ENCODE results near the gene SPHK1.
"Not testable (repeated sequence)": the region's sequence is repeated elsewhere in the genome, so short reads cannot be mapped to it uniquely, and the experiment has no call there.

Gene SPHK1

GRCh38 chr17:76359776-76360175 is 24.6 kb upstream of the SPHK1 start:
- DNase-seq; in situ Hi-C loops (cut with HindIII; ENCODE audit: low pct_ligation_motif_present, low pct_unique_long_range_greater_than_20kb, low sequenced_read_pairs): not testable (repeated sequence)

DNA sequence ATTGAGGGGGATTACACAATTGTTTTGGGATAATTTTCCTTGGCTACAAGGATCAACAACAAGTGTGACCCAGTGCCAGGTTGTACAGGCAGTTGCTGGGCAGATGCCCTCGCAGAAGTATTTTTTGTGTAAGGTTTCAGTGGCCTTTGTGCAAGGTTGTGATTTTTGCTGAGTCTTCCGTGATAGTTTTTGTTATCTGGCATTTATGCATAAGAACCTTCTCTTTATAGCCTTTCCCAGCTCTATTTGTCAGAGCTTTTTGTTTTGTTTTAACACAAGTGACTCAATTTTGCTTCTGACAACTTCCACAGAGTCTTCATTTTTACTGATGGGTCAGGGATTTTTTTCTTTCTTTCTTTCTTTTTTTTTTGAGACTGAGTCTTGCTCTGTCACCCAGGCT is 23.9 kb upstream of the SPHK1 start:
- DNase-seq, result no peak
- in situ Hi-C loops (cut with HindIII; ENCODE audit: low pct_ligation_motif_present, low pct_unique_long_range_greater_than_20kb, low sequenced_read_pairs), result no loop called here

DNA sequence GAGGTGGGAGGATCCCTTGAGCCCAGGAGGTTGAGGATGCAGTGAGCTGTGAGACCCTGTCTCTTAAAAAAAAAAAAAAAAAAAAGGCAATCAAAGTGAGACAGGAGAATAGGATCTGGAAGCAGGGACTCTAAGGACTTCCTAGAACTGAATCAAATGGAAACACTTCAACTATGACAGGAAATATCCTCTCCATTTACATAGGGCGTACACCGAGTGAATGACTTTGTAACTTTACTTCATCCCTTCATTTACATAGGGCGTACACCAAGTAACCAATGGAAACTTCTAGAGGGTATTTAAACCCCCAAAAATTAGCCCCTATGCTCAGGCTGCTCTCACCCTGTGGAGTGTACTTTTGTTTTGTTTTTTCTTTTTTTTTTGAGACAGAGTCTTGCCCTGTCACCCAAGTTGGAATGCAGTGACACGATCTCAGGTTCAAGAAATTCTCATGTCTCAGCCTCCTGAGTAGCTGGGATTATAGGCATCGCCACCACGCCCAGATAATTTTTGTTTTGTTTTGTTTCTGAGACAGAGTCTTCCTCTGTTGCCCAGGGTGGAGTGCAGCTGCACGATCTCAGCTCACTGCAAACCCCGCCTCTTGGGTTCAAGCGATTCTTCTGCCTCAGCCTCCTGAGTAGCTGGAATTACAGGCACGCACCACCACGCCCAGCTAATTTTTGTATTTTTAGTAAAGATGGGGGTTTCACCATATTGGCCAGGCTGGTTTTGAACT is 21.1 kb upstream of the SPHK1 start:
- in situ Hi-C loops (cut with HindIII; ENCODE audit: low pct_ligation_motif_present, low pct_unique_long_range_greater_than_20kb, low sequenced_read_pairs), result no loop called here
- no peak for DNase-seq

GRCh38 chr17:76365256-76365903 is 19.0 kb upstream of the SPHK1 start:
- no peak for DNase-seq
- in situ Hi-C loops (cut with HindIII; ENCODE audit: low pct_ligation_motif_present, low pct_unique_long_range_greater_than_20kb, low sequenced_read_pairs), result no loop called here

GRCh38 chr17:76366247-76366646 is 18.2 kb upstream of the SPHK1 start:
- no peak for DNase-seq
- in situ Hi-C loops (cut with HindIII; ENCODE audit: low pct_ligation_motif_present, low pct_unique_long_range_greater_than_20kb, low sequenced_read_pairs), result no loop called here

GRCh38 chr17:76367642-76368041 is 16.8 kb upstream of the SPHK1 start:
- no peak for DNase-seq
- in situ Hi-C loops (cut with HindIII; ENCODE audit: low pct_ligation_motif_present, low pct_unique_long_range_greater_than_20kb, low sequenced_read_pairs), result no loop called here

DNA sequence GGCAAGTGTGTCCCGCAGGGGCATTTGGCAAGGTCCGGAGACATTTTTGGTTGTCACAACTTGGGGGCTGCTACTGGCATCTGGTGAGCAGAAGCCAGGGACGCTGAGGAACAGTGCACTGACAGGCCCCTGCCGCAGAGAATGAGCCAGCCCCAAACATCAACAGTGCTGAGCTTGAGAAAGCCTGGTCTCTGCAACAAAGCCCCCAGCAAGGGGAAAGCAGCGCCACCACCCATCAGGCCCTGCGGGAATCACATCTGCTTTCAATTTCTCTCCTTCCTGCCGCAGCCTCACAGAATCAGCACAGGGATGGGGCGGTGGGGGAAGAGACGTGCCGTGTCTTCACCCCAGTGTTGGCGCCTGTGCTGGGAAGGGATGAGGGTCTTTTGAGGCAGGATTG is 15.9 kb upstream of the SPHK1 start:
- in situ Hi-C loops (cut with HindIII; ENCODE audit: low pct_ligation_motif_present, low pct_unique_long_range_greater_than_20kb, low sequenced_read_pairs), result no loop called here
- DNase-seq, result no peak

DNA sequence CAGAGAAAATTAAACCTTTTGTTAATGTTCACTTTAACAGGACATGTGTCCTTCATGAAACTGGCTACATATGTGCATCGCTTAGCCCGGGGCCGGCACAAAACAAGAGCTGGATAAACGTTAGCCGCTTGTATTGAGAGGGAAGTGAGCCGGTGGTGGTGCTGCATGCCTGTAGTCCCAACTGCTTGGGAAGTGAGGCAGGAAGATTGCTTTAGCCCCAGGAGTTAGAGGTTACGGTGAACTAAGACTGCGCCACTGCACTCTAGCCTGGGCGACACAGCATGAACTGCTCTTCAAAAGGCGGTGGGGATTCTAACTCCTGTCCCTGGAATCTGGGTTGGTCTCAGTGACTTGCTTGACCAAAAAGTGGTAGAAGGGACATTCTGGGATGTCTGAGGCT is 15.0 kb upstream of the SPHK1 start:
- in situ Hi-C loops (cut with HindIII; ENCODE audit: low pct_ligation_motif_present, low pct_unique_long_range_greater_than_20kb, low sequenced_read_pairs), result no loop called here
- no peak for DNase-seq

- DNase-seq, result no peak
- in situ Hi-C loops (cut with HindIII; ENCODE audit: low pct_ligation_motif_present, low pct_unique_long_range_greater_than_20kb, low sequenced_read_pairs), result no loop called here
Measured at GRCh38 chr17:76369804-76370203, 14.6 kb upstream of the SPHK1 start.

- no peak for DNase-seq
- in situ Hi-C loops (cut with HindIII; ENCODE audit: low pct_ligation_motif_present, low pct_unique_long_range_greater_than_20kb, low sequenced_read_pairs), result no loop called here
Measured at GRCh38 chr17:76370261-76370993, 14.0 kb upstream of the SPHK1 start.

DNA sequence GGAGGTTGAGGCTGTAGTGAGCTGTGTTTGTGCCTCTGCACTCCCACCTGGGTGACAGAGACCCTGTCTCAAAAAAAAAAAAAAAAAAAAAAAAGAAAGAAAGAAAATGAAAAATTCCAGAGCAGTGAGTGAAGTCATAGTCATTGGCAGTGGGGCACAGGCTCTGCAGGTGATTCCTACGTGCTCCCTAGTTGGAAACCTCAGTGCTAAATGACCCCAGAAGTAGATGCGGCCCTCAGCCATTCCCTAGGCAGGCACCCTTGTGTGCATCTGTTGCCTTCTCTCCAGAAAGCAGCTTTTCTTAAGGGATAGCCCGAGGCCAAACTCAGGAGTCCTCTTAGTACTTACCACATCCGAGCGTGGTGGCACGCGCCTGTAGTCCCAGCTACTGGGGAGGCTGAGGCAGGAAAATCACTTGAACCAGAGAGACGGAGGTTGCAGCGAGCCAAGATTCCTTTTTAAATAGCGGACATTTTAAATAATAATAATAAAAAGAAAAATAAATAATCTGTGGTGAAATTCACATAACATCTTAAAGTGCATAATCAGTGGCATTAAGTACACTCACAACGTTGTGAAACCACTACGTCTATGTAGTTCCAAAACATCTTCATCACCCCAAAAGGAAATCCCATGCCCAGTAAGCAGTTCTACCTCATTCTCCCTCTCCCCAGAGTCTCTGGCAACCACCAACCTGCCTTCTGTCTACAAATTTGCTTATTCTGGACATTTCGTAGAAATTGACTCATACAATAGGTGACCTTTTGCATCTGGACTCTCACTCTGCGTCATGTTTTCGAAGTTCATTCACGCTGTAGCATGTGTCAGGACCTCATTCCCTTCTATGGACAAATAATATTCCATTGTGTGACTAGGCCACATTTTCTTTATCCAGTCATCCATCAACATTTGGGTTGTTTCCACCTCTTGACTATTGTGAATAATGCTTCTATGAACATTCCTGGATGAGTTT is 12.5 kb upstream of the SPHK1 start:
- DNase-seq, result no peak
- in situ Hi-C loops (cut with HindIII; ENCODE audit: low pct_ligation_motif_present, low pct_unique_long_range_greater_than_20kb, low sequenced_read_pairs), result no loop called here

DNA sequence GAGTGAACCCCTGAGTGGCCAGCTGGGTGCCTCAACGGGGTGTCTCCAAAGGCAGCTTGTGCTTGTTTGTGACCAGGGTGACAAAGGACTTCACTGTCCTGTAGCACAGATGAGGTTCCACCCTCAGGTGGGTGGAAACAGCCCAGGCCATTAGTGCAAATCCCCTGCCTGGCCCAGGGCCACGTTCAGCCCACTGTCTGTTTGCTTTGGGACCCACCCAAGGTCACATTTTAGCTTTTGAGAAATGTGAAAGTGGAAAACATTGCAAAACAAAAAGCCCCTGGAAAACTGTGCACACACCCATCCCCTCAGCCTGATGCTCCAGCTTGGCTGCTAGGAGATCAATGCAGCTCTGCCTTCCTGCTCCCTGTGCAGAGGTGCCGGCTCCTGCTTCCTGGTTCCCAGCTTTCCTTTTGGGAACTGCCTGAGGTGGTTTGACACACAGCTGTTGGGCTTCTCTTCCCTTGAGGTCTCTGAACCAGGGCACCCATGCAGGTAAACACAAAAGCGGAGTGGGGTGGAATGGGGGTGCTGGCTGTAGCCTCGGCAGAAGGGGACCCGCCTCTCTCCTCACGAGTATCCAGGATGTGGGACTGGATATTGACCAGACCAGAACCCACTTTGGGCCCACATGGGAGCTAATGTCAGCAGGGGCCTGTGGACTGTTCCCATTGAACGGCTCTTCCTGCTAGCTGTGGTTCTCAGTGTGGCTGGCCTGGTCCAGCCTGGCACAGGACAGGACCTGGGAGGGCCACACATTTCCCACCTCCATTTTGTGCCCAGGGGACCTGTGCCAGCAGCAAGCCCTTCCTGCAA is 7.9 kb upstream of the SPHK1 start:
- in situ Hi-C loops (cut with HindIII; ENCODE audit: low pct_ligation_motif_present, low pct_unique_long_range_greater_than_20kb, low sequenced_read_pairs), result no loop called here
- no peak for DNase-seq

DNA sequence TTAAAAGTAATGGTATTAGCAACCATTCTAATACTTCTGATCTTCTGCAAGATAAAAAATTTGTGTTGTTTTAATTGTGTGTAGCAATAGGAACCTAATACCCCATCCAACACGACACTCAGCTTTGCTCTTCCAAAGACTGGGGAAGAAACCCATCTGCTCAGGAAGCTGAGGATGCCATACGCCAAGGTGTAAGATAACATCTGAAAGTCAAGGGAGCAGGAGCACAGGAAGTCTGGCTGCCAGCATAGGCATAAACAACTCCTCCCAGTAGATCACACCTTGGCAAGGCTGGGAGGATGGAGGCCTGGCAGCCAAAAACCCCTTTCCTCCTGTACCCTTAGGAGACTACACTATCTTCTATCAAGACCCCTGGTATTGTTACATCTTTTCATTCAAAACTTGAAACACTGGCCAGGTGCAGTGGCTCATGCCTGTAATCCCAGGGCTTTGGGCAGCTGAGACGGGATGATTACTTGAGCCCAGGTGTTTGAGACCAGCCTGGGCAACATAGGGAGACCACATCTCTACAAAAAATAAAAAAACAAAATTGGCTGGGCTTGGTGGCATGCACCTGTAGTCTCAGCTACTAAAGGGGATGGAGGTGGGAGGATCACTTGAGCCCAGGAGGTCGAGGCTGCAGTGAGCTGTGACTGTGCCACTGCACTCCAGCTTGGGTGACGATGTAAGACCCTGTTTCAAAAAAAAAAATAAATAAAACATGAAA is 5.7 kb upstream of the SPHK1 start:
- in situ Hi-C loops (cut with HindIII; ENCODE audit: low pct_ligation_motif_present, low pct_unique_long_range_greater_than_20kb, low sequenced_read_pairs), result no loop called here
- DNase-seq, result no peak

GRCh38 chr17:76379275-76379641 is 5.2 kb upstream of the SPHK1 start:
- no peak for DNase-seq
- in situ Hi-C loops (cut with HindIII; ENCODE audit: low pct_ligation_motif_present, low pct_unique_long_range_greater_than_20kb, low sequenced_read_pairs), result no loop called here

GRCh38 chr17:76379646-76380376 is 4.6 kb upstream of the SPHK1 start:
- in situ Hi-C loops (cut with HindIII; ENCODE audit: low pct_ligation_motif_present, low pct_unique_long_range_greater_than_20kb, low sequenced_read_pairs), result no loop called here
- no peak for DNase-seq

- in situ Hi-C loops (cut with HindIII; ENCODE audit: low pct_ligation_motif_present, low pct_unique_long_range_greater_than_20kb, low sequenced_read_pairs), result no loop called here
- DNase-seq, result no peak
Measured at GRCh38 chr17:76381633-76382350, 2.6 kb upstream of the SPHK1 start.

Measured in ACHN (cell line).